H1 (cell line): Measurements from ENCODE around the gene EHD4. TPM values are rescaled to one million over a fixed set of nuclear protein-coding genes. Genes with fewer than 3 reads are reported as not detected.

Experiments
- CTCF ChIA-PET: fragments of 300-600 bp; sonication (Branson Sonifier 250); formaldehyde crosslinking; loops from one replicate; lab custom pipeline; 2021; ENCODE audit not compliant: partially characterized antibody; lab: Charles Lee
- POLR2A ChIA-PET: fragments of 300-600 bp; sonication (Branson Sonifier 250); formaldehyde crosslinking; loops from one replicate; lab custom pipeline; 2021; ENCODE audit warnings: inconsistent platforms; ENCODE audit not compliant: partially characterized antibody; lab: Charles Lee
- DNase-seq, 2 experiments: peaks; one replicate each; pipeline versions ENCODE4 v3.0.0 to v3.0.0-alpha.2; 2010 to 2022; ENCODE audit warnings: low spot score in 2 of 2, low read depth in 1 of 2, mixed read lengths in 1 of 2
- FAIRE-seq: peaks from 2 replicates; lab custom pipeline; 2011; peaks lifted over from hg19 to GRCh38; lab: Jason Lieb, UNC
- H2AFZ ChIP-seq: 2 replicates; pipeline ENCODE4 v1.8.1; 2012; ENCODE audit warnings: low read length, inconsistent platforms
- H2AK5ac ChIP-seq: 2 replicates; pipeline ENCODE4 v1.6.1; 2013; ENCODE audit warnings: low read depth, low read length
- H2BK120ac ChIP-seq: replicated peaks from 2 replicates; pipeline ENCODE3; 2013; ENCODE audit warnings: low read depth, low read length, inconsistent platforms
- H2BK12ac ChIP-seq: 2 replicates; pipeline ENCODE4 v1.6.1; 2013; ENCODE audit warnings: low read depth, low read length
- H2BK15ac ChIP-seq: 2 replicates; pipeline ENCODE4 v1.6.1; 2013; ENCODE audit warnings: low read length
- H2BK20ac ChIP-seq: 2 replicates; pipeline ENCODE4 v1.6.1; 2013; ENCODE audit warnings: low read length
- H2BK5ac ChIP-seq: 2 replicates; pipeline ENCODE4 v1.6.1; 2013; ENCODE audit warnings: low read depth, low read length
- H3K14ac ChIP-seq: 2 replicates; pipeline ENCODE4 v1.6.1; 2013; ENCODE audit warnings: inconsistent platforms; ENCODE audit not compliant: insufficient read length
- H3K18ac ChIP-seq: 2 replicates; pipeline ENCODE4 v1.6.1; 2013; ENCODE audit warnings: low read length; ENCODE audit errors: extremely low read depth
- H3K23ac ChIP-seq: 2 replicates; pipeline ENCODE4 v1.6.1; 2013; ENCODE audit warnings: inconsistent platforms; ENCODE audit not compliant: insufficient read length
- H3K23me2 ChIP-seq: 2 replicates; pipeline ENCODE4 v1.6.1; 2013; ENCODE audit warnings: low read depth, low read length
- H3K27ac ChIP-seq: 2 replicates; pipeline ENCODE4 v1.6.1; 2011; ENCODE audit warnings: low read depth, low read length, inconsistent platforms
- H3K27me3 ChIP-seq, 4 experiments: replicated peaks in 1 of 4; 1 replicate in 1 of 4; 2 replicates in 3 of 4; pipeline versions ENCODE4 v1.6.1 to v1.8.1; 2011 to 2013; ENCODE audit warnings: low read length in 3 of 4, mild to moderate bottlenecking in 3 of 4, inconsistent platforms in 2 of 4, mixed read lengths in 2 of 4, moderate library complexity in 1 of 4; ENCODE audit not compliant: control insufficient read depth in 3 of 4, insufficient read depth in 3 of 4; ENCODE audit errors: extremely low read depth in 1 of 4
- H3K36me3 ChIP-seq, 4 experiments: 2 replicates each; pipeline versions ENCODE4 v1.6.1 to v1.8.1; 2011 to 2013; ENCODE audit warnings: mild to moderate bottlenecking in 4 of 4, low read length in 3 of 4, moderate library complexity in 2 of 4, control low read depth in 1 of 4, inconsistent platforms in 1 of 4; ENCODE audit not compliant: insufficient read depth in 4 of 4, control insufficient read depth in 2 of 4
- H3K4ac ChIP-seq: replicated peaks from 2 replicates; pipeline ENCODE3; 2013; ENCODE audit warnings: low read length, low read depth, mixed read lengths, inconsistent platforms; ENCODE audit not compliant: insufficient read length
- H3K4me1 ChIP-seq, 4 experiments: replicated peaks in 1 of 4; 1 replicate in 1 of 4; 2 replicates in 3 of 4; pipeline versions ENCODE4 v1.6.1 to v1.8.1; 2011 to 2013; ENCODE audit warnings: low read length in 3 of 4, inconsistent platforms in 2 of 4, mixed read lengths in 1 of 4; ENCODE audit not compliant: insufficient read depth in 4 of 4, control insufficient read depth in 3 of 4
- H3K4me2 ChIP-seq, 2 experiments: 2 replicates each; pipeline versions ENCODE4 v1.6.1 to v1.8.1; 2011 to 2013; ENCODE audit warnings: low read depth in 2 of 2, low read length in 2 of 2, control low read depth in 1 of 2, inconsistent platforms in 1 of 2, mild to moderate bottlenecking in 1 of 2; ENCODE audit not compliant: insufficient read depth in 1 of 2
- H3K4me3 ChIP-seq, 4 experiments: fragments of 200-600, 300-600 bp in 1 of 4; sonication (generic), shearing (Covaris generic), sonication (Bioruptor Twin) in 1 of 4; 2 replicates each; pipeline versions ENCODE4 v1.5.1 to v1.8.1; 2011 to 2016; ENCODE audit warnings: low read length in 4 of 4, low read depth in 3 of 4, control low read depth in 2 of 4, inconsistent platforms in 2 of 4, mild to moderate bottlenecking in 2 of 4, mixed read lengths in 1 of 4, moderate library complexity in 1 of 4; ENCODE audit not compliant: insufficient read depth in 2 of 4; ENCODE audit errors: extremely low read depth in 1 of 4
- H3K56ac ChIP-seq: replicated peaks from 2 replicates; pipeline ENCODE3; 2013; ENCODE audit warnings: low read depth, mild to moderate bottlenecking, mixed read lengths, low read length, inconsistent platforms; ENCODE audit not compliant: insufficient read length
- H3K79me1 ChIP-seq: 2 replicates; pipeline ENCODE4 v1.6.1; 2013; ENCODE audit warnings: low read depth, low read length, control low read depth
- H3K79me2 ChIP-seq, 2 experiments: 2 replicates each; pipeline versions ENCODE4 v1.6.1 to v1.8.1; 2012 to 2013; ENCODE audit warnings: low read length in 2 of 2, mild to moderate bottlenecking in 2 of 2, inconsistent platforms in 1 of 2; ENCODE audit not compliant: insufficient read depth in 2 of 2, control insufficient read depth in 1 of 2
- H3K9ac ChIP-seq, 4 experiments: replicated peaks in 1 of 4; 1 replicate in 1 of 4; 2 replicates in 3 of 4; pipeline versions ENCODE4 v1.6.1 to v1.8.1; 2011 to 2013; ENCODE audit warnings: low read depth in 3 of 4, low read length in 3 of 4, control low read depth in 2 of 4, mild to moderate bottlenecking in 2 of 4, moderate library complexity in 2 of 4, inconsistent platforms in 1 of 4; ENCODE audit errors: extremely low read depth in 1 of 4
- H3K9me3 ChIP-seq, 2 experiments: 2 replicates each; pipeline versions ENCODE4 v1.6.1 to v1.8.1; 2012 to 2013; ENCODE audit warnings: mild to moderate bottlenecking in 2 of 2, moderate library complexity in 2 of 2, control low read depth in 1 of 2, inconsistent platforms in 1 of 2, low read depth in 1 of 2, low read length in 1 of 2, mixed read lengths in 1 of 2; ENCODE audit not compliant: insufficient read depth in 2 of 2
- H4K20me1 ChIP-seq, 2 experiments: replicated peaks in 1 of 2; 2 replicates each; pipeline versions ENCODE3 to v1.8.1; 2011 to 2013; ENCODE audit warnings: inconsistent platforms in 2 of 2, low read length in 2 of 2, mild to moderate bottlenecking in 1 of 2; ENCODE audit not compliant: insufficient read depth in 2 of 2, control insufficient read depth in 1 of 2
- H4K5ac ChIP-seq: 2 replicates; pipeline ENCODE4 v1.6.1; 2013; ENCODE audit warnings: low read length, low read depth, mixed read lengths, inconsistent platforms; ENCODE audit not compliant: insufficient read length
- H4K8ac ChIP-seq: 2 replicates; pipeline ENCODE4 v1.8.0; 2013; ENCODE audit warnings: mild to moderate bottlenecking, moderate library complexity, low read length, inconsistent platforms; ENCODE audit not compliant: insufficient read depth; ENCODE audit errors: extremely low read depth
- H4K91ac ChIP-seq: replicated peaks from 2 replicates; pipeline ENCODE3; 2013; ENCODE audit warnings: low read length, mixed read lengths, inconsistent platforms; ENCODE audit not compliant: insufficient read length
- BRCA1 ChIP-seq: IDR thresholded peaks from 2 replicates; pipeline ENCODE4 v1.6.1; 2012; ENCODE audit warnings: low read depth, low read length, improper control_type of control experiment
- CBX5 ChIP-seq: fragments of 300-800, 300-1000 bp; sonication (generic); IDR thresholded peaks from 2 replicates; pipeline ENCODE4 v1.7.1; 2016; ENCODE audit warnings: antibody characterized with exemption, low read length, low read depth
- CHD1 ChIP-seq: IDR thresholded peaks from 2 replicates; pipeline ENCODE4 v1.6.1; 2012; ENCODE audit warnings: low read depth, low read length, improper control_type of control experiment
- E2F6 ChIP-seq: IDR thresholded peaks from 2 replicates; pipeline ENCODE4 v1.6.1; 2012; ENCODE audit warnings: inconsistent platforms
- EGR1 ChIP-seq: IDR thresholded peaks from 2 replicates; pipeline ENCODE4 v1.6.1; 2011; ENCODE audit warnings: low read depth, low read length, borderline replicate concordance
- EP300 ChIP-seq, 2 experiments: IDR thresholded peaks; 1 replicate in 1 of 2; 2 replicates in 1 of 2; pipeline ENCODE4 v1.6.1; 2011 to 2012; ENCODE audit warnings: low read depth in 2 of 2, low read length in 2 of 2, mild to moderate bottlenecking in 2 of 2, borderline replicate concordance in 1 of 2, inconsistent platforms in 1 of 2, moderate library complexity in 1 of 2
- HDAC6 ChIP-seq: IDR thresholded peaks from one replicate; pipeline ENCODE4 v1.7.1; 2012; ENCODE audit warnings: low read depth, mild to moderate bottlenecking, inconsistent platforms, low read length, moderate library complexity
- MAFK ChIP-seq: IDR thresholded peaks from 2 replicates; pipeline ENCODE4 v1.6.1; 2012; ENCODE audit warnings: low read depth, mild to moderate bottlenecking, improper control_type of control experiment, low read length
- MAX ChIP-seq: IDR thresholded peaks from 2 replicates; pipeline ENCODE4 v1.6.1; 2012; ENCODE audit warnings: inconsistent platforms
- NANOG ChIP-seq: IDR thresholded peaks from 2 replicates; pipeline ENCODE4 v1.6.1; 2011; ENCODE audit warnings: low read length, low read depth, mild to moderate bottlenecking, inconsistent platforms; ENCODE audit not compliant: insufficient read depth, poor library complexity, severe bottlenecking
- NRF1 ChIP-seq: IDR thresholded peaks from 2 replicates; pipeline ENCODE4 v1.6.1; 2011; ENCODE audit warnings: mild to moderate bottlenecking, low read depth, low read length, improper control_type of control experiment
- SIN3A ChIP-seq, 2 experiments: IDR thresholded peaks in 1 of 2; conservative IDR thresholded peaks in 1 of 2; 2 replicates each; pipeline ENCODE4 v1.6.1; 2011 to 2012; ENCODE audit warnings: low read length in 2 of 2, improper control_type of control experiment in 1 of 2, low read depth in 1 of 2, mild to moderate bottlenecking in 1 of 2
- SP1 ChIP-seq: IDR thresholded peaks from 2 replicates; pipeline ENCODE4 v1.6.1; 2011; ENCODE audit warnings: low read depth, low read length
- SP4 ChIP-seq: IDR thresholded peaks from 2 replicates; pipeline ENCODE4 v1.6.1; 2012; ENCODE audit warnings: low read length, inconsistent platforms
- WGBS, 2 experiments: shearing (Covaris generic) in 1 of 2; methylation state at CpG; one replicate each; pipeline versions ENCODE4 v1.1.6 to v1.1.7; 2013 to 2015; ENCODE audit warnings: low lambda C conversion rate in 2 of 2, mixed read lengths in 2 of 2, inconsistent platforms in 1 of 2, low coverage in 1 of 2, missing lambda C conversion rate in 1 of 2; ENCODE audit not compliant: insufficient replicate concordance in 2 of 2, insufficient coverage in 1 of 2, insufficient read length in 1 of 2; ENCODE audit errors: extremely low coverage in 1 of 2, missing lambda C conversion rate in 1 of 2; 5-methylcytosine and 5-hydroxymethylcytosine counted together
- polyA plus RNA-seq, 7 experiments: library from polyadenylated mRNA; depleted of rRNA in 3 of 7; stranded (reverse) in 5 of 7; unstranded in 2 of 7; fragments of >200 nt in 5 of 7; fragments of 200-250 nt in 2 of 7; gene quantifications; 1 replicate in 5 of 7; 2 replicates in 1 of 7; 4 replicates in 1 of 7; pipeline versions ENCODE4 v1.2.1 to v1.2.3, GENCODE V29; 2011 to 2013; ENCODE audit warnings: missing spikeins in 2 of 7, mixed read lengths in 2 of 7
- total RNA-seq: library from RNA; stranded (reverse); fragmentation: NEBNext Ultra II Directional; extraction: Animal tissue kit (Norgen Biotek cat#: 25700); gene quantifications from 2 replicates; pipeline ENCODE4 v1.2.1, GENCODE V29; 2021

Gene EHD4
- total and polyA plus RNA-seq, 2 of the 8 experiments (the other 6 are each of a cell fraction or from before 2014, with no cell fraction given): 17.5 to 24.5 TPM

- Histone ChIP-seq H3K4ac (no peak overlapping the region), H2AK5ac (no peak overlapping the region), H3K23me2 (no peaks in the 10 kb centered on the region), H3K4me2 (no peak overlapping the region), H3K4me1 (peaks cover 0 to 1% (median 0%) of the 10 kb centered on the region in 4 experiments; a peak in 1 of 7 replicates), H4K5ac (no peak overlapping the region), H3K4me3 (no peak overlapping the region), H3K18ac (no peak overlapping the region), H2BK20ac (no peak overlapping the region), H2BK12ac (no peak overlapping the region), H3K36me3 (peaks cover 6 to 17% (median 12%) of the 10 kb centered on the region in 4 experiments; a peak in 7 of 8 replicates), H4K8ac (no peak overlapping the region), H4K20me1 (peaks cover 3 to 10% of the 10 kb centered on the region in 2 experiments), H2BK120ac (no peak overlapping the region), H4K91ac (no peak overlapping the region), H2BK5ac (no peak overlapping the region), H3K79me2 (no peaks in the 10 kb centered on the region), H3K56ac (no peak overlapping the region), H3K79me1 (peaks cover 7% of the 10 kb centered on the region; the same call in 1 of the 2 replicates), H3K27me3 (no peaks in the 10 kb centered on the region), H3K23ac (no peak overlapping the region), H2AFZ (no peak overlapping the region), H3K14ac (no peak overlapping the region), H2BK15ac (no peak overlapping the region), H3K27ac (no peak overlapping the region), H3K9me3 (no peaks in the 10 kb centered on the region)
- DNase-seq (no peak), FAIRE-seq (no peak)
- ChIA-PET POLR2A (no interaction called here), CTCF (interaction anchor here (1.0 to 1.3 kb wide), 3 partner anchors 13 to 49 kb away, joined by 4 read pairs; no protein-coding TSS in a partner anchor)
- 94% methylated on average over 9 of the region's 9 CpGs; no CpG with 5 or more reads in 1 of the 2 experiments for WGBS, 2 experiments
- TF ChIP-seq MAX (no peak), SP4 (no peak), EP300 (IDR thresholded peaks at IDR 0.05; ENCODE audit: borderline replicate concordance in 1 of 2, low read depth in 2 of 2, low read length in 2 of 2) (no peak), NANOG (no peak), E2F6 (no peak), HDAC6 (no peak), CHD1 (no peak), SP1 (no peak), EGR1 (no peak), CBX5 (no peak), SIN3A (conservative IDR thresholded peaks at IDR 0.05 in 1 of 2, IDR thresholded peaks at IDR 0.05 in 1 of 2; ENCODE audit: low read depth in 1 of 2, low read length in 2 of 2) (no peak), NRF1 (no peak), BRCA1 (no peak), MAFK (no peak)
- TF ChIP-seq, all 59 proteins: peak for 0
- H3K9ac ChIP-seq: no peak overlapping the region
Measured at GRCh38 chr15:41921167-41921566, 51.2 kb downstream of the EHD4 start.
